Mesendoderm (in vitro differentiated cells): ENCODE measurements around the gene MCRIP2.

Experiments
- DNase-seq: peaks from one replicate; pipeline ENCODE4 v3.0.0; 2013
- H2AK5ac ChIP-seq: 2 replicates; pipeline ENCODE4 v1.6.1; 2013; ENCODE audit warnings: low read length, inconsistent platforms
- H2BK120ac ChIP-seq: 2 replicates; pipeline ENCODE4 v1.6.1; 2013; ENCODE audit warnings: low read depth, mild to moderate bottlenecking, low read length, moderate library complexity, mixed read lengths
- H2BK15ac ChIP-seq: replicated peaks from 2 replicates; pipeline ENCODE4 v1.6.1; 2013; ENCODE audit warnings: low read depth, mild to moderate bottlenecking, moderate library complexity
- H2BK5ac ChIP-seq: 2 replicates; pipeline ENCODE4 v1.6.1; 2013; ENCODE audit warnings: low read length, inconsistent platforms
- H3K18ac ChIP-seq: 2 replicates; pipeline ENCODE4 v1.6.1; 2013; ENCODE audit warnings: mild to moderate bottlenecking, low read length, mixed read lengths
- H3K23ac ChIP-seq: one replicate; pipeline ENCODE4 v1.6.1; 2013; ENCODE audit warnings: low read length
- H3K27ac ChIP-seq: 2 replicates; pipeline ENCODE4 v1.5.1; 2013; ENCODE audit warnings: low read depth, mild to moderate bottlenecking, inconsistent platforms, low read length, moderate library complexity
- H3K27me3 ChIP-seq: 2 replicates; pipeline ENCODE4 v1.6.1; 2013; ENCODE audit warnings: low read length, control low read depth, mild to moderate bottlenecking, inconsistent platforms; ENCODE audit not compliant: insufficient read depth, poor library complexity
- H3K36me3 ChIP-seq: 2 replicates; pipeline ENCODE4 v1.6.1; 2013; ENCODE audit warnings: low read length, inconsistent platforms; ENCODE audit not compliant: control insufficient read depth, insufficient read depth
- H3K4ac ChIP-seq: one replicate; pipeline ENCODE4 v1.6.1; 2013; ENCODE audit warnings: low read depth, mild to moderate bottlenecking, low read length, moderate library complexity
- H3K4me1 ChIP-seq: 2 replicates; pipeline ENCODE4 v1.6.1; 2013; ENCODE audit warnings: low read depth, low read length, inconsistent platforms; ENCODE audit not compliant: control insufficient read depth
- H3K4me2 ChIP-seq: 2 replicates; pipeline ENCODE4 v1.6.1; 2013; ENCODE audit warnings: low read length
- H3K4me3 ChIP-seq: 2 replicates; pipeline ENCODE4 v1.5.1; 2013; ENCODE audit warnings: mild to moderate bottlenecking, low read length
- H3K56ac ChIP-seq: one replicate; pipeline ENCODE4 v1.6.1; 2013; ENCODE audit warnings: low read length
- H3K79me1 ChIP-seq: 2 replicates; pipeline ENCODE4 v1.6.1; 2013; ENCODE audit warnings: low read length, inconsistent platforms
- H3K79me2 ChIP-seq: 2 replicates; pipeline ENCODE4 v1.6.1; 2013; ENCODE audit warnings: mild to moderate bottlenecking, low read length; ENCODE audit not compliant: control insufficient read depth, insufficient read depth
- H3K9ac ChIP-seq: 2 replicates; pipeline ENCODE4 v1.6.1; 2013; ENCODE audit warnings: low read length, inconsistent platforms
- H4K5ac ChIP-seq: one replicate; pipeline ENCODE4 v1.6.1; 2013; ENCODE audit warnings: low read length
- H4K8ac ChIP-seq: one replicate; pipeline ENCODE4 v1.6.1; 2013; ENCODE audit warnings: low read depth, mild to moderate bottlenecking, control low read depth, low read length, moderate library complexity
- WGBS: extraction: QIAGEN DNeasy Blood & Tissue Kit; methylation state at CpG from one replicate; pipeline ENCODE4 v1.1.7; 2013; ENCODE audit warnings: low lambda C conversion rate, missing lambda C conversion rate; ENCODE audit not compliant: insufficient coverage; ENCODE audit errors: extremely low coverage; 5-methylcytosine and 5-hydroxymethylcytosine counted together

Gene MCRIP2

GRCh38 chr16:625977-626765 is 15.5 kb upstream of the MCRIP2 start:
- Histone ChIP-seq H2BK15ac (no peak overlapping the region), H3K4ac (no peak overlapping the region), H3K56ac (no peak overlapping the region), H3K4me1 (peaks cover 6% of the 10 kb centered on the region), H3K79me2 (no peaks in the 10 kb centered on the region), H2BK120ac (no peak overlapping the region), H3K27ac (no peak overlapping the region), H4K5ac (no peak overlapping the region), H3K4me2 (no peak overlapping the region), H3K9ac (no peak overlapping the region), H3K79me1 (no peaks in the 10 kb centered on the region), H4K8ac (no peak overlapping the region), H3K4me3 (no peak overlapping the region), H3K36me3 (no peaks in the 10 kb centered on the region), H2BK5ac (no peak overlapping the region), H2AK5ac (no peak overlapping the region), H3K18ac (no peak overlapping the region), H3K27me3 (no peaks in the 10 kb centered on the region), H3K23ac (no peak overlapping the region)
- no peak for DNase-seq
- WGBS = no CpG with 5 or more reads among the region's 35 CpGs

GRCh38 chr16:626787-627453 is 14.7 kb upstream of the MCRIP2 start:
- Histone ChIP-seq H3K4ac (no peak overlapping the region), H3K79me2 (no peaks in the 10 kb centered on the region), H4K5ac (no peak overlapping the region), H3K4me2 (no peak overlapping the region), H3K27me3 (no peaks in the 10 kb centered on the region), H2BK120ac (no peak overlapping the region), H3K4me1 (peaks cover 6% of the 10 kb centered on the region), H3K27ac (no peak overlapping the region), H2BK5ac (no peak overlapping the region), H3K4me3 (no peak overlapping the region), H3K36me3 (no peaks in the 10 kb centered on the region), H3K18ac (no peak overlapping the region), H3K79me1 (no peaks in the 10 kb centered on the region), H2BK15ac (no peak overlapping the region), H3K56ac (no peak overlapping the region), H4K8ac (no peak overlapping the region), H3K9ac (no peak overlapping the region), H2AK5ac (no peak overlapping the region), H3K23ac (no peak overlapping the region)
- peak; percentile 51 for DNase-seq
- WGBS = no CpG with 5 or more reads among the region's 29 CpGs

- no peaks in the 10 kb centered on the region for H3K79me1 ChIP-seq
- no peak overlapping the region for H3K9ac ChIP-seq
- H3K4me1 ChIP-seq = peaks cover 6% of the 10 kb centered on the region
- no peaks in the 10 kb centered on the region for H3K79me2 ChIP-seq
- H4K8ac ChIP-seq = no peak overlapping the region
- no peak overlapping the region for H3K4me2 ChIP-seq
- no peaks in the 10 kb centered on the region for H3K36me3 ChIP-seq
- H3K23ac ChIP-seq = no peak overlapping the region
- no peak overlapping the region for H2BK15ac ChIP-seq
- H3K18ac ChIP-seq = no peak overlapping the region
- H3K27ac ChIP-seq = no peak overlapping the region
- no peak overlapping the region for H2AK5ac ChIP-seq
- H3K4me3 ChIP-seq = no peak overlapping the region
- no peak for DNase-seq
- no peak overlapping the region for H2BK120ac ChIP-seq
- no peaks in the 10 kb centered on the region for H3K27me3 ChIP-seq
- no peak overlapping the region for H4K5ac ChIP-seq
- no CpG with 5 or more reads among the region's 50 CpGs for WGBS
- H2BK5ac ChIP-seq = no peak overlapping the region
- H3K4ac ChIP-seq = no peak overlapping the region
- no peak overlapping the region for H3K56ac ChIP-seq
Observed at GRCh38 chr16:627454-628239, 14.0 kb upstream of the MCRIP2 start.

- H3K27me3 ChIP-seq = no peaks in the 10 kb centered on the region
- no peak overlapping the region for H3K23ac ChIP-seq
- no peak overlapping the region for H3K27ac ChIP-seq
- peaks cover 6% of the 10 kb centered on the region for H3K4me1 ChIP-seq
- no peak overlapping the region for H2AK5ac ChIP-seq
- H2BK15ac ChIP-seq = no peak overlapping the region
- no peak overlapping the region for H3K4ac ChIP-seq
- no peak for DNase-seq
- no peak overlapping the region for H3K9ac ChIP-seq
- H3K18ac ChIP-seq = no peak overlapping the region
- H4K8ac ChIP-seq = no peak overlapping the region
- no peak overlapping the region for H2BK120ac ChIP-seq
- no peaks in the 10 kb centered on the region for H3K79me1 ChIP-seq
- H3K79me2 ChIP-seq = no peaks in the 10 kb centered on the region
- no peak overlapping the region for H3K56ac ChIP-seq
- H3K4me3 ChIP-seq = no peak overlapping the region
- no CpG with 5 or more reads among the region's 33 CpGs for WGBS
- no peaks in the 10 kb centered on the region for H3K36me3 ChIP-seq
- no peak overlapping the region for H2BK5ac ChIP-seq
- no peak overlapping the region for H4K5ac ChIP-seq
- no peak overlapping the region for H3K4me2 ChIP-seq
Observed at GRCh38 chr16:628321-629061, 13.1 kb upstream of the MCRIP2 start.

GRCh38 chr16:629185-629832 is 12.3 kb upstream of the MCRIP2 start:
- Histone ChIP-seq H3K27ac (peak overlapping the region; percentile 41), H2BK15ac (no peak overlapping the region), H2BK5ac (no peak overlapping the region), H3K4me1 (peaks cover 6% of the 10 kb centered on the region), H4K8ac (no peak overlapping the region), H3K36me3 (no peaks in the 10 kb centered on the region), H2BK120ac (no peak overlapping the region), H3K79me2 (no peaks in the 10 kb centered on the region), H3K18ac (no peak overlapping the region), H3K9ac (peak overlapping the region; percentile 6), H3K79me1 (no peaks in the 10 kb centered on the region), H3K4me2 (no peak overlapping the region), H3K56ac (no peak overlapping the region), H3K4me3 (no peak overlapping the region), H3K27me3 (no peaks in the 10 kb centered on the region), H2AK5ac (no peak overlapping the region), H3K23ac (no peak overlapping the region), H4K5ac (no peak overlapping the region), H3K4ac (no peak overlapping the region)
- no peak for DNase-seq
- WGBS = no CpG with 5 or more reads among the region's 29 CpGs
